ENCODE measurements around the gene DMXL2. TPM values are rescaled to one million over a fixed set of nuclear protein-coding genes. Genes with fewer than 3 reads are reported as not detected.

Gene DMXL2
- total RNA-seq, 1 experiment from 2014 or later: 10.9 TPM

DNA sequence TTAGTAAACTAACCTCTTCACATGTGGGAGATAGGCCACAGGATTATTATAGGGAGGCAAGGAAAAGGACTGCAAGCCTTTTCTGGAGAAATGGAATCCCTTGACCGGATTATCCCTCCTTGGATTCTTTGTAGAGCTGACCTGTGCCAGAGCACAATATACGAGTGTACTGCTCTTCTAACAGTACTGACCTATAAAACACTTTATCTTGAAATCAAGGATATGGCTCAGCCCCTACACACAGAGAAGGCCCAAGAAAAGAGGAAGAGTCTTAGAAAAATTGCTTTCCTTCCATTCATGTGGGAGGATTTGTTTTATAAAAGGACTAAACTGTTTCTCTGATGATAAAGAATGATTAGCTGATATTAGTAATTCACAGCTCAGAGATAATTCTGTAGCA lies 42.2 kb downstream of the DMXL2 start:
- no peaks in the 10 kb centered on the region for H3K9me2 ChIP-seq (replicated peaks; ENCODE audit: low read length)
- no peak overlapping the region for H3K4me3 ChIP-seq (ENCODE audit: low read length)
- peaks cover 10% of the 10 kb centered on the region for H3K4me1 ChIP-seq (ENCODE audit: insufficient read depth, low read length)
- no peak for ATAC-seq
- H3K36me3 ChIP-seq (ENCODE audit: low read depth, low read length): no peaks in the 10 kb centered on the region
- H3K79me2 ChIP-seq (ENCODE audit: low read length): no peaks in the 10 kb centered on the region
- H3K27ac ChIP-seq (ENCODE audit: low read length): no peak overlapping the region
- no peaks in the 10 kb centered on the region for H4K20me1 ChIP-seq (ENCODE audit: low read length)
- H3K9ac ChIP-seq (ENCODE audit: low read length): no peak overlapping the region
- ChIA-PET POLR2A (ENCODE audit: unreplicated experiment) (interaction anchor here (0.5 kb wide), 1 partner anchor 85 kb away, joined by 3 read pairs; no protein-coding TSS in a partner anchor), CTCF (no interaction called here)
- TF ChIP-seq EZH2phosphoT487 (IDR thresholded peaks at IDR 0.05; ENCODE audit: borderline replicate concordance, low read length): no peak
- TF ChIP-seq EZH2 (IDR thresholded peaks at IDR 0.05; ENCODE audit: low read length, unreplicated experiment): no peak
- no peak for TF ChIP-seq CTCF (conservative IDR thresholded peaks at IDR 0.05; ENCODE audit: low read depth, low read length)
- H2AFZ ChIP-seq (ENCODE audit: low read length): no peak overlapping the region
- H3K9me3 ChIP-seq (ENCODE audit: low read length): no peaks in the 10 kb centered on the region
- intact Hi-C loops (cut with micrococcal nuclease): no loop called here
- no TSS peak for BruUV-seq (replicated peaks)
- no peaks in the 10 kb centered on the region for H3F3A ChIP-seq (ENCODE audit: low read length, unreplicated experiment)
- H3K27me3 ChIP-seq (ENCODE audit: low read length): no peaks in the 10 kb centered on the region
- no peak for DNase-seq
- H3K4me2 ChIP-seq (ENCODE audit: low read length): no peak overlapping the region

GRCh38 chr15:51579012-51579411 lies 43.6 kb downstream of the DMXL2 start:
- H3K79me2 ChIP-seq (ENCODE audit: low read length): no peaks in the 10 kb centered on the region
- H3K4me3 ChIP-seq (ENCODE audit: low read length): no peak overlapping the region
- H2AFZ ChIP-seq (ENCODE audit: low read length): no peak overlapping the region
- BruUV-seq (replicated peaks): no TSS peak
- no peak for TF ChIP-seq CTCF (conservative IDR thresholded peaks at IDR 0.05; ENCODE audit: low read depth, low read length)
- TF ChIP-seq EZH2phosphoT487 (IDR thresholded peaks at IDR 0.05; ENCODE audit: borderline replicate concordance, low read length): no peak
- TF ChIP-seq EZH2 (IDR thresholded peaks at IDR 0.05; ENCODE audit: low read length, unreplicated experiment): no peak
- no peak for ATAC-seq
- no peaks in the 10 kb centered on the region for H3K36me3 ChIP-seq (ENCODE audit: low read depth, low read length)
- no peak overlapping the region for H3K4me2 ChIP-seq (ENCODE audit: low read length)
- H3K9ac ChIP-seq (ENCODE audit: low read length): no peak overlapping the region
- no peaks in the 10 kb centered on the region for H3F3A ChIP-seq (ENCODE audit: low read length, unreplicated experiment)
- H4K20me1 ChIP-seq (ENCODE audit: low read length): no peaks in the 10 kb centered on the region
- H3K9me2 ChIP-seq (replicated peaks; ENCODE audit: low read length): no peaks in the 10 kb centered on the region
- DNase-seq: no peak
- H3K27me3 ChIP-seq (ENCODE audit: low read length): no peaks in the 10 kb centered on the region
- H3K9me3 ChIP-seq (ENCODE audit: low read length): no peaks in the 10 kb centered on the region
- H3K4me1 ChIP-seq (ENCODE audit: insufficient read depth, low read length): peaks cover 10% of the 10 kb centered on the region
- ChIA-PET POLR2A (ENCODE audit: unreplicated experiment) (no interaction called here), CTCF (no interaction called here)
- intact Hi-C loops (cut with micrococcal nuclease): no loop called here
- H3K27ac ChIP-seq (ENCODE audit: low read length): no peak overlapping the region

GRCh38 chr15:51577636-51578304 lies 44.8 kb downstream of the DMXL2 start:
- no peaks in the 10 kb centered on the region for H4K20me1 ChIP-seq (ENCODE audit: low read length)
- H3F3A ChIP-seq (ENCODE audit: low read length, unreplicated experiment): no peaks in the 10 kb centered on the region
- intact Hi-C loops (cut with micrococcal nuclease): no loop called here
- no peaks in the 10 kb centered on the region for H3K27me3 ChIP-seq (ENCODE audit: low read length)
- H3K4me1 ChIP-seq (ENCODE audit: insufficient read depth, low read length): peaks cover 10% of the 10 kb centered on the region
- ChIA-PET POLR2A (ENCODE audit: unreplicated experiment) (no interaction called here), CTCF (no interaction called here)
- H3K9ac ChIP-seq (ENCODE audit: low read length): no peak overlapping the region
- H3K79me2 ChIP-seq (ENCODE audit: low read length): no peaks in the 10 kb centered on the region
- no peak overlapping the region for H2AFZ ChIP-seq (ENCODE audit: low read length)
- no peaks in the 10 kb centered on the region for H3K9me3 ChIP-seq (ENCODE audit: low read length)
- BruUV-seq (replicated peaks): no TSS peak
- no peak overlapping the region for H3K27ac ChIP-seq (ENCODE audit: low read length)
- H3K9me2 ChIP-seq (replicated peaks; ENCODE audit: low read length): no peaks in the 10 kb centered on the region
- no peak for DNase-seq
- H3K36me3 ChIP-seq (ENCODE audit: low read depth, low read length): no peaks in the 10 kb centered on the region
- ATAC-seq: no peak
- H3K4me2 ChIP-seq (ENCODE audit: low read length): no peak overlapping the region
- TF ChIP-seq EZH2phosphoT487 (IDR thresholded peaks at IDR 0.05; ENCODE audit: borderline replicate concordance, low read length) (no peak), CTCF (conservative IDR thresholded peaks at IDR 0.05; ENCODE audit: low read depth, low read length) (no peak), EZH2 (IDR thresholded peaks at IDR 0.05; ENCODE audit: low read length, unreplicated experiment) (no peak)
- H3K4me3 ChIP-seq (ENCODE audit: low read length): no peak overlapping the region

Measured in PC-3 (cell line).